SU-DHL-6 (cell line): Measurements from ENCODE around the gene IFITM2.

Source experiments
- H2AFZ ChIP-seq: fragments of 200-600 bp; sonication (generic); 2 replicates; pipeline ENCODE4 v1.6.1; 2014; ENCODE audit warnings: low read depth, mild to moderate bottlenecking, moderate library complexity, mixed read lengths, antibody characterized with exemption, low read length; ENCODE audit not compliant: severe bottlenecking
- H3F3A ChIP-seq: fragments of 200-600 bp; shearing (Covaris generic); 2 replicates; pipeline ENCODE4 v1.6.0; 2016; ENCODE audit warnings: antibody characterized with exemption, mild to moderate bottlenecking; ENCODE audit not compliant: insufficient read depth
- H3K27ac ChIP-seq: fragments of 200-600 bp; sonication (generic); 2 replicates; pipeline ENCODE4 v1.5.1; 2016; ENCODE audit warnings: low read depth, mild to moderate bottlenecking, low read length, moderate library complexity, mixed read lengths
- H3K27me3 ChIP-seq: fragments of 200-600 bp; sonication (generic), shearing (Covaris generic); 2 replicates; pipeline ENCODE4 v1.6.0; 2014; ENCODE audit warnings: mild to moderate bottlenecking, low read length
- H3K36me3 ChIP-seq: fragments of 200-600 bp; sonication (generic); 2 replicates; pipeline ENCODE4 v1.6.1; 2014; ENCODE audit warnings: mild to moderate bottlenecking, low read length, mixed read lengths
- H3K4me2 ChIP-seq: fragments of 300-600, 200-600 bp; shearing (Covaris generic), sonication (generic); 2 replicates; pipeline ENCODE4 v1.6.0; 2014; ENCODE audit warnings: low read length, low read depth, mild to moderate bottlenecking; ENCODE audit not compliant: poor library complexity, severe bottlenecking
- H3K4me3 ChIP-seq: fragments of 200-600 bp; sonication (generic); 2 replicates; pipeline ENCODE4 v1.5.1; 2014; ENCODE audit warnings: antibody characterized with exemption, low read length, mild to moderate bottlenecking, mixed read lengths; ENCODE audit not compliant: insufficient read depth, poor library complexity, severe bottlenecking
- H3K79me2 ChIP-seq: fragments of 200-600 bp; sonication (generic); 2 replicates; pipeline ENCODE4 v1.6.1; 2014; ENCODE audit warnings: mild to moderate bottlenecking, low read length, moderate library complexity; ENCODE audit not compliant: insufficient read depth
- H3K9ac ChIP-seq: fragments of 200-600 bp; sonication (generic); 2 replicates; pipeline ENCODE4 v1.7.0; 2014; ENCODE audit warnings: mild to moderate bottlenecking, low read length
- H3K9me2 ChIP-seq: fragments of 200-600 bp; sonication (generic); replicated peaks from 2 replicates; pipeline ENCODE4 v1.6.1; 2014; ENCODE audit warnings: low read length; ENCODE audit not compliant: insufficient read depth
- H3K9me3 ChIP-seq: fragments of 200-600 bp; sonication (generic); 2 replicates; pipeline ENCODE4 v1.6.1; 2014; ENCODE audit warnings: low read length, mixed read lengths; ENCODE audit not compliant: insufficient read depth
- H4K20me1 ChIP-seq: fragments of 200-600 bp; sonication (generic); 2 replicates; pipeline ENCODE4 v1.6.1; 2014; ENCODE audit warnings: low read depth, mild to moderate bottlenecking, antibody characterized with exemption, low read length, moderate library complexity, mixed read lengths
- CTCF ChIP-seq: fragments of 200-600 bp; sonication (generic); IDR thresholded peaks from one replicate; pipeline ENCODE4 v1.5.1; 2017; ENCODE audit warnings: antibody characterized with exemption, mild to moderate bottlenecking, low read length, moderate library complexity; ENCODE audit not compliant: insufficient read depth, poor library complexity, severe bottlenecking
- EZH2phosphoT487 ChIP-seq: fragments of 200-600 bp; sonication (generic), shearing (Covaris generic); conservative IDR thresholded peaks from 2 replicates; pipeline ENCODE4 v1.6.1; 2018; ENCODE audit warnings: mild to moderate bottlenecking, antibody characterized with exemption, low read length, moderate library complexity, mixed read lengths

The IFITM2 gene

GRCh38 chr11:304061-304506 lies 3.5 kb upstream of the IFITM2 start:
- Histone ChIP-seq H3K27ac (no peak overlapping the region), H2AFZ (no peak overlapping the region), H3K27me3 (no peaks in the 10 kb centered on the region)

GRCh38 chr11:304915-305843 lies 2.4 kb upstream of the IFITM2 start:
- Histone ChIP-seq H3K27me3 (no peaks in the 10 kb centered on the region), H4K20me1 (no peaks in the 10 kb centered on the region), H3K9ac (no peak overlapping the region), H3K4me3 (no peak overlapping the region), H3K4me2 (no peak overlapping the region), H3K27ac (no peak overlapping the region), H3K36me3 (no peaks in the 10 kb centered on the region), H3K9me3 (no peaks in the 10 kb centered on the region), H3F3A (no peaks in the 10 kb centered on the region; the same call in 1 of the 2 replicates), H3K79me2 (no peaks in the 10 kb centered on the region), H2AFZ (no peak overlapping the region), H3K9me2 (no peaks in the 10 kb centered on the region)
- TF ChIP-seq CTCF (peak; percentile 62), EZH2phosphoT487 (no peak)

More at GRCh38 chr11:304061-304506, 3.5 kb upstream of the IFITM2 start:
- Histone ChIP-seq H3K79me2 (no peaks in the 10 kb centered on the region), H3F3A (no peaks in the 10 kb centered on the region; the same call in 1 of the 2 replicates), H3K36me3 (no peaks in the 10 kb centered on the region), H4K20me1 (no peaks in the 10 kb centered on the region), H3K9me2 (no peaks in the 10 kb centered on the region), H3K9ac (no peak overlapping the region), H3K4me2 (no peak overlapping the region), H3K4me3 (no peak overlapping the region), H3K9me3 (no peaks in the 10 kb centered on the region)
- TF ChIP-seq CTCF (no peak), EZH2phosphoT487 (no peak)

DNA sequence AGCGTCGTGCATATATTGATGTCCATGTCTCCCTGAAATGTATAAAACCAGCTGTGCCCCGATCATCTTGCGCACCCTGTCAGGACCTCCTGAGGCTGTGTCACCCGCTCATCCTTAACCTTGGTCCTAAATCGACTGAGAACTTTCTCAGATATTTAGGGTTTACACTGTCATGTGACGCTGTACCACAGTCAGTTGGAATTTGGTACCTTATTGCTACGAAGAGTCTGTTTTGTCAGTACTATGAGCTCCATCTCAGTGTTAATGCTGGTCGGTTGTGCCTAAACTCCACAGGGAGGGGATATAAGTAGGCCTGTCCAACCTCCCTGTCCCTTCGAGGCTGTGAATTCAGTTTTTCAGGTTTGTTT lies 1.8 kb upstream of the IFITM2 start:
- H3K27ac ChIP-seq: no peak overlapping the region
- no peaks in the 10 kb centered on the region for H3K79me2 ChIP-seq
- no peaks in the 10 kb centered on the region for H3K9me2 ChIP-seq
- H3K9ac ChIP-seq: no peak overlapping the region
- H3K36me3 ChIP-seq: no peaks in the 10 kb centered on the region
- H2AFZ ChIP-seq: no peak overlapping the region
- H3K9me3 ChIP-seq: no peaks in the 10 kb centered on the region
- no peak overlapping the region for H3K4me2 ChIP-seq
- H4K20me1 ChIP-seq: no peaks in the 10 kb centered on the region
- H3K4me3 ChIP-seq: no peak overlapping the region
- H3F3A ChIP-seq: no peaks in the 10 kb centered on the region; the same call in 1 of the 2 replicates
- TF ChIP-seq EZH2phosphoT487 (no peak), CTCF (no peak)
- no peaks in the 10 kb centered on the region for H3K27me3 ChIP-seq
